Dermis microvascular lymphatic vessel endothelial cell (primary cell): ENCODE results near the gene HAGH. TPM values are rescaled to one million over a fixed set of nuclear protein-coding genes. Genes with fewer than 3 reads are reported as not detected.

Source experiments
- DNase-seq, 2 donors: peaks; one replicate each; pipeline versions ENCODE4 v3.0.0 to v3.0.0-alpha.2; 2010; ENCODE audit warnings: low read depth in 2 of 2
- total RNA-seq: library from RNA; depleted of rRNA; stranded (reverse); fragments of >200 nt; gene quantifications from 2 replicates; pipeline ENCODE4 v1.2.1, GENCODE V29; 2014

Gene HAGH
- total RNA-seq, 1 donor from 2014 or later = 53.5 TPM

DNA sequence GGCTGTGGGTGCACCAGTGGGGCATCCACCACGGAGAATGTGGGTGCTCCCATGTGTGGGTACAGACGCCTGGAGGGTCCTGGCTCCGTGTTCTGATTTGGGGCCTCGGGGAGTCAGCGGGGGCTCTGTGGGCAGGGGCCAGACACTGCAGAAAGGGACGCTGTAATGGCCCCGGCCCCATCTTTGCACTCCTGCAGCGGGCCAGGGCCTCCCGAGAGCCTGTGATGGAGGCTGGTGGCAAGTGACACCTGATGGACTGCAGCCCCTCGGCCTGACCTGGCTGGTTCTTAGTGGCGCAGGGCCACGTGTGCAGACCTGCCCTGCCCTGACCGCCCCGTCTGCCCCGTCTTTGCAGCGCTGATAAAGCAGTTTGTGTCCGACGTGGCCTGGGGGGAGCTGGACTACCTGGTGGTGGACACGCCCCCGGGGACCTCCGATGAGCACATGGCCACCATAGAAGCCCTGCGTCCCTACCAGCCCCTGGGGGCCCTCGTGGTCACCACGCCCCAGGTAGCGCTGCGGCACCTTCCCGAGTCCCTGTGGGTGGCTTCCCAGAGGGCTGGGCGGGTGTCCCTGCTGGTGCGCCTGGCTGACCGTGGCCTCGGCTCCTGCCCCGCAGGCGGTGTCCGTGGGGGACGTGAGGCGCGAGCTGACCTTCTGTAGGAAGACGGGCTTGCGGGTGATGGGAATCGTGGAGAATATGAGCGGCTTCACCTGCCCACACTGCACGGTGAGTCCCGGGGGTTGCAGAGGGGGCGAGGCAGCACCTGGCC is 39.1 kb downstream of the HAGH start:
- DNase-seq = no peak

GRCh38 chr16:1787056-1787321 is 39.6 kb downstream of the HAGH start:
- DNase-seq = no peak

DNA sequence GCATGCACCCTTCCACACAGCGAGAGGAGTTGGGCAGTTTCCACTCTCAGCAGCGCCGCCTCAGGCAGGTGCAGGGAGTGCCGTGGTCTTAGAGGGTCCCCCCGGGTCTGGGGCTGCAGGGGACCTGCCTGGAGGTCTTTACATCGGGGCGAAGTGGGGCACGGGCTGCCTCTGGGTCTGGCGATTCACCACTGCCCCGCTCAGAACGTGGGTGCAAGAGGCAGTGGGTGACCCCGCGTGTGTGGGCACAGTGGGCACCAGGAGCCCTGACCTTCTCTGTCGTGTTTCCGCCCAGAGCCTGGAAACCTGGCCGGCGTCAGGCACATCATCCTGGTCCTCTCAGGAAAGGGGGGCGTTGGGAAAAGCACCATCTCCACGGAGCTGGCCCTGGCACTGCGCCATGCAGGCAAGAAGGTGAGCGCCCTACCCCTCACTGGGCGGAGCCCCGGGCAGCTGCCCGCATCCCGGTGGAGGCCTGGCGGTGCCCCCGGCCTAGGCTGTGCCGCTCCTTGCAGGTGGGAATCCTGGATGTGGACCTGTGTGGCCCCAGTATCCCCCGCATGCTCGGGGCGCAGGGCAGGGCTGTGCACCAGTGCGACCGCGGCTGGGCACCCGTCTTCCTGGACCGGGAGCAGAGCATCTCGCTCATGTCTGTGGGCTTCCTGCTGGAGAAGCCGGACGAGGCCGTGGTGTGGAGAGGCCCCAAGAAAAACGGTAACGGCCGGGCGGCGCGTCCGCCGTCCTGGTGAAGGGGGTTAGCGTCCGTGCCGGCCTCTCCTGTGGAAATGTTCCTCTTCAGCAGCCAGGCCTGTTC is 40.2 kb downstream of the HAGH start:
- no peak for DNase-seq

GRCh38 chr16:1785846-1786170 is 40.8 kb downstream of the HAGH start:
- DNase-seq = no peak

- DNase-seq = no peak
Observed at GRCh38 chr16:1784977-1785845, 41.4 kb downstream of the HAGH start.

DNA sequence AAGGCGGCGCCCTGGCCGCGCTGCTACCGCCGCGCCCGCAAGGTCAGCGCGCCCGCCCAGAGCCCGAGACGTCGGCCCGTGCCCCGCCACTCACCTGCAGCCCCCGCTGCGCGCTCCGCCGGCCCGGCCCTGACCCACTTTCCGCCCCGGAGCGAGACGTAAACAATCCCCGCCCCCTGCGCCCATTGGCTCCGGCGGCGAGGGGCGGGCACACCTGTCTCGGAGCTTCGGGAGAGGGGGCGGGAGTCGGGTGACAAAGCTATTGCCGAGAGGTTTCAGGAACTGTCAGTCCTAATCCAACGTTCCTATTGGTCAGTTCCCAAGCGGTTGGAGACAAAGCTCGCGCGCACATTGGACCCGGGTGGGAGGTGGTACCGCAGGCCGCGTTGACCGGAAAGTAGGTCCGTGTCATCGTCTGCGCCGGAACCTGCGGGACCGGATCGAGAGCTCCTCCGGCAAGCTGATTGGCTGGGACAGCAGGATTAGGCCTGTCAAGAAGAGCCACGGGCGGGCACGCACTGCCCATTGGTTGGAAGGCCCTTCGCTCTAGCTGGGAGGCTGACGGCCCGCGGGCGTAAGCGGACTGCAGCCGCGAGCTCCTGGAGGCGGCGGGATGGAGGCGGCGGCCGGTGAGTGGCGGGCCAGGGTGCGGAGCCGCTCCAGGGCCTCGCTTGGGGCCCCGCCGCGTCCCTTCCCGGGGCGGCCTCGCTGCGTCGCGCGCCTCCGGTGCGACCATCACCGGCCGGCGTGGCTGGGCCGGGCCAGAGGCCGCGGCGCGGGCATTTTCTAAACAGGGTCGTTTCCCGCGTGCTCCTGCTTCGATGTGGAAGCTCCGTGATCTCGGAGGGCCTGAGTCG is 44.0 kb downstream of the HAGH start, which contains the start of the genes NUBP2 and SPSB3:
TSS of gene NUBP2 (plus strand) at position 553 of the 857 bp plus-strand sequence. CDS start at position 614, 61 bp downstream.
TSS of gene SPSB3 (minus strand) at position 164 of the 857 bp plus-strand sequence. CDS start 1,088 bp downstream, outside the sequence.
- DNase-seq = peak; percentile 100

DNA sequence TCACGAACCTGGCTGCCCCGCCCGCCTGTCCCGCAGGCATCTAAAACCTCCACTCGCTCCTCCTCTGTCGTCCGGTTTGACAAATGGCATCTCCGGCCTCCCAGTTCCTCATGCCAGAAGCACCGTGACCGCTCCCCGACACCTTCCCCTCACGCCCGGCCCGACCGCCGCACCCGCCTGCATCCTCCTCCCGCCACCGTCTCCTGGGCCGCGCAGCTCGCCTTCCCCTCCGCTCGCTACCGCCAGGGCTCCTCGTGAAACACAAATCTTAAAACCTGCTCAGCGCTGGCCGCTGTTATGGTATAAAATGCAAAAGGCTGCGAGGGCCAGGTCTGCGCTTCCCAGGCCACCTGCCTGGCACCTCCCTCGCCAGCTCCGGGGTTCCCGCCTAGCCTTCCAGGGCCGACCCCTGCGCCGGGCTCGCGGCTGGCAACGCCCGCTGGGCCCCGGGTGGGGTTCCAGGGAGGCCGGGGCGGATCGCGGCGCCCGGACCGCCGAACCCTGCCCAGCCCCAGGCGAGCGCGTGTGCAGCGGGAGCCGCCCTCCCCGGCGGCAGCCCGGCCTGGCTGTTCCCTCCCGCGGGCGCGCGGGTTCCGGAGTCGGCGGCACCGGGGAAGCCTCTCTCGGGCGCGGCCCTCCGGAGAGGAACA is 44.7 kb downstream of the HAGH start:
- peak in 1 of 2 donors; percentile 30 for DNase-seq

DNA sequence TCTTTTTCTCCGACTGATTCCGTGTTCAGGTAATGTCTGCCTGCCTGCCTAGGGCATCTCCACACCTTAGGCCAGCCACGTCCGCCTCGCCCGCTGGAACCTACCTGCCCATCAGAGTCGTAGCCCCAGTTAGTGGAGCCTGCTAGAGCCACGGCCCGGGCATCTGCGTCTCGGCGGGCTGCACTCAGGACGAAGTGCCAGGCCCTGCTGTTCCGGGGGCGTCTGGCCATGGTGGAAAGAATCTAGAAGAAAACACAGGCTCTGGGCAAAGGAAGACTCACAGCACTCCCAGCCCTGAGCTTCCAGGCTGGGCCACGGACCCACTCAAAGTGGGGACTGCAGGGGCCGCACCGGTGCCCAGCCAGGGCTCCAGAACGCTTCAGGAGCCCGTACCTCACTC is 45.4 kb downstream of the HAGH start:
- no peak for DNase-seq

DNA sequence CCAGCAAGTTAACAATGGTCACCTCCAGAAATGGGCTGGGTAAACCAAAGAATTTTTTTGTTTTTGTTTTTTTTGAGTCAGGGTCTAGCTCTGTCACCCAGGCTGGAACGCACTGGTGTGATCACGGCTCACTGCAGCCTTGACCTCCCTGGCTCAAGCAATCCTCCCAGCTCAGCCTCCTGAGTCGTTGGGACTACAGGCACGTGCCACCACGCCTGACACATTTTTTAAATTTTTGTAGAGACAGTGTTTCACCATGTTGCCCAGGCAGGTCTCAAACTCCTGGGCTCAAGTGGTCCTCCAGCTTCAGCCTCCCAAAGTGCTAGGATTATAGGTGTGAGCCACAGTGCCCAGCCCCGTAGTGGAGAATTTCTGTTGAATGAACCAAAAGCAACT is 46.0 kb downstream of the HAGH start:
- DNase-seq = no peak

GRCh38 chr16:1779741-1780676 is 46.6 kb downstream of the HAGH start:
- no peak for DNase-seq

- no peak for DNase-seq
Observed at GRCh38 chr16:1779234-1779701, 47.4 kb downstream of the HAGH start.

- no peak for DNase-seq
Observed at GRCh38 chr16:1778200-1779179, 48.1 kb downstream of the HAGH start.

GRCh38 chr16:1777375-1778199 is 49.0 kb downstream of the HAGH start:
- DNase-seq = no peak

DNA sequence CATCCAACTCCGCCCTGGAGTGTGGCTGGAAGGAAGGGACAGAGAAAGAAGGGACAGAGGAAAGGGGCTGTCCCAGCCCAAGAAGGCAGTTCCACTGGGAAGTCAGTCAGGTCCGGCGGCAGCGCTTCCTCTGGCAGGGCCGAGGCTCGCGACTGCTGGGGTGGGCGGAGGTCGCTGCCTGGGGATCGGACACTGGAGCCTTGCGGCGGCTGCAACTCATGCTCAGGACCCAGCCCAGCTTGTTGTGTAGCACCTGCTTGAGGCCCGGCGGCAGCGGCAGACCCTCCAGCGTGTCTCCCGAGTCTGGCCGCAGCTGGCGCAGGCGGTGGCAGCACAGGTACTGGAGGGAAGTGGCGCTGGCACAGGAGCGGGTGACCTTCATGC is 49.6 kb downstream of the HAGH start:
- DNase-seq = no peak

DNA sequence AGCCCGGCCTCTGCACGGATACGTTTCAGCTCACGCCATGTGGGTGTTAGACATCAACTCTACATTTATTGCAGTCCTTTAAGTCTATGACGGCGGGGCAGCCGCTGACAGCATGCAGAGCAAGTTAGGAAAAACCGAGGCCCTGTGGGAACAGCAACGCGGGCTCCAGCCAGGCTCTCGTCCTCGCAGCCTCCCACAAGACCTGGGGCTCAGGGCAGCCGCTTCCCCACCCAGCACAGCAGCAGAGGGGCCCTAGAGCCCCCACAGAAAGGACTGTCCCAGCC is 50.0 kb downstream of the HAGH start:
- DNase-seq = no peak

GRCh38 chr16:1775846-1776671 is 50.6 kb downstream of the HAGH start:
- DNase-seq = no peak
